HCT116 (cell line): Measurements from ENCODE around the gene ECE1.

Source experiments
- CTCF ChIP-seq, 3 experiments: fragments of 200-600 bp in 1 of 3; sonication (generic) in 1 of 3; IDR thresholded peaks in 2 of 3; conservative IDR thresholded peaks in 1 of 3; 2 replicates each; pipeline ENCODE4 v1.5.1; 2012 to 2017; ENCODE audit warnings: low read depth in 2 of 3, low read length in 2 of 3, antibody characterized with exemption in 1 of 3, borderline replicate concordance in 1 of 3, control low read depth in 1 of 3, mild to moderate bottlenecking in 1 of 3, mixed read lengths in 1 of 3, mixed run types in 1 of 3, moderate library complexity in 1 of 3; ENCODE audit not compliant: insufficient read depth in 1 of 3
- EZH2 ChIP-seq: fragments of 200-600 bp; sonication (generic); IDR thresholded peaks from 2 replicates; pipeline ENCODE4 v1.6.1; 2017; ENCODE audit warnings: antibody characterized with exemption, mixed run types
- POLR2A ChIP-seq: IDR thresholded peaks from 2 replicates; pipeline ENCODE4 v1.7.0; 2011; ENCODE audit warnings: borderline replicate concordance; ENCODE audit not compliant: insufficient read depth, insufficient read length; ENCODE audit errors: extremely low read depth

- TF ChIP-seq POLR2A: no peak
- no peak for TF ChIP-seq EZH2
- peak; percentile 71 to 90 (median 77) for TF ChIP-seq CTCF (IDR thresholded peaks at IDR 0.05 in 2 of 3, conservative IDR thresholded peaks at IDR 0.05 in 1 of 3; ENCODE audit: borderline replicate concordance in 1 of 3, insufficient read depth in 1 of 3, low read depth in 2 of 3, low read length in 2 of 3)
Measured at GRCh38 chr1:21334214-21335087, 44.2 kb upstream of the ECE1 start.
